ENCODE measurements around the gene FGD6.

Gene FGD6

DNA sequence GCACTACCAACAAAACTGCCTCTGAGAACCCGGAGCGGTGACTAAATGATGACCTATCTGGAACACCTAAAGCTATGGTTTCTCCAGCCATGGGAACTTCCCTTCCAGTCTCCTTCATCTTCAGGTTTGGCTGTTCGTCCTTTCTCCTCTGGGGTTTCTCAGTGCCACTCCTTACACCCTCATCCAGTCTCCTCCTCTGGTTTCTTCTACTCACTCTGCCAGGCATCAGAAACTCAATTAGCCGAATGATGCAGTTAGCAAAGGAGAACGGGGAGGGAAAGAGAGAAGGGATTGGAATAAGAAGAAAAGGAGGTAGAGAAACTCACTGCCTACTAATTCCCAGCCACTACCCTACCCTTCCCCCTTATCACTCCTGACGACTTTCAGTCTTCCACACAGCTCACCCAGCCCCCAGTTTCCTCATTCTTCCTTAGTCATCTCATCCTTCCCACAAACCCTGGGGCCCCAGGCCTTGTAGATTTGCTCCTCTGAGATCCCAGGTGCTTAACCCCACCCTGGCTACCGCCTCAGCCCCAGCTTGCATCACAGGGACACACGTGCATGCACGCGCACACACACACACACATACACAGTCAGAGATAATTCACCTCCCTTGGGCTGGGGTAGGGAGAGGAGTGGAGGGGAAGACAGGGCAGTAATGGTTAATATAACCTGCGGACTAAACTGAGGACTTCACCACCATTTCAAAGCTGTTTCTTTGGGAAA lies 13.0 kb downstream of the FGD6 start:
- no peak for DNase-seq

DNA sequence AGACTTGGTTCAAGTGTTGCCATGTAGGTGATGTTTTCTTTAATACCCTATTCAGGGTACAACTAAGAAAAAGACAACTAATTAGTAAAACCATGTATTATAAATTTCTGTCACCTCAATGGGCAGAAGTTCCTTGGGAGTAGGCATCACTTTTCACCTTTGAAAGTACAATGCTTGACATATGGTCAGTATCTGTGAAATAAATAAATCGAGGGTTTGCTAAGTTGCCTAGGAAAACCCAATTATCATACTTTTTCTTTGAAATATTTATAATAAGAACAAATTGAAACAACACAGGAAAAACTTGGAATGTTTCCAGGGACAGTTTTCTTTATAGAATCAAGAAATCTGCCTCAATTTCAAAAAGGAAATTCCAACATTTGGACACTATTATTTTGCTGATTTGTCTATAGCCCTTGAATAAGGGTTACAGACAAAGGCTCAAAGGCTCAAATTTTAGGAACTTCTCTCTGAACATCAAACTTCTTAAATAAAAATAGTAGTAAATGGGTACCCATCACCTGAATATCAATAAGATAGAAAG lies 13.7 kb downstream of the FGD6 start:
- no peak for DNase-seq

- DNase-seq = no peak
These were observed 14.4 kb downstream of the FGD6 start for GRCh38 chr12:95202691-95203486.

DNA sequence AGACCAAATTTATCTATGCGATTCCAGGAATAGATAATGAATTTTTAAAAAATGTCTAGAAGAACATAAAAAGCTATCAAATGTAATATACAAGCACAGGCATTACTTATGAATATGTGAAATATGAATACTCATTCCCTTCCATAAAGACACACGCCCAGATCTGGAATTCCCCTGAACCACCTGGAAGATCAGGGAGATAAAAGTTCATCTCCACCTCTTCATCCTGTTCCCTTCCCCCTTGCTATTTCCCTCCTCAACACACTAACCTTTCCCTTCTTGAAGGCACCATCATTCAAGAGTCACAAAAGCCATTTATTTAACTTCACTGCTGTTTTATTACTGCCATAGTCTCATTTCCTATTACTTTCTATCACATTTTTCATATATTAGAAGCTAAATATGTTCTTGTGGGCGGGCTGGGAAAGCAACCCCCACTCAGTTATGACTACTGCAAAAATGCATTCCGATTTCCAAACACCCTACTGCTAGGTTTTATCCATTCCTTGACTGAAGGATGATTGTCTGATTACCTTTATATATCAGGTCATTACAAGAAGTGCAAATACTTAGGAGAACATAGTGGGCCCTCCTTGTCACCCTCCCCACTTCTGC lies 16.1 kb downstream of the FGD6 start:
- peak in 1 of 2 experiments; percentile 22 for DNase-seq

GRCh38 chr12:95200128-95200894 lies 17.0 kb downstream of the FGD6 start:
- DNase-seq = no peak

DNA sequence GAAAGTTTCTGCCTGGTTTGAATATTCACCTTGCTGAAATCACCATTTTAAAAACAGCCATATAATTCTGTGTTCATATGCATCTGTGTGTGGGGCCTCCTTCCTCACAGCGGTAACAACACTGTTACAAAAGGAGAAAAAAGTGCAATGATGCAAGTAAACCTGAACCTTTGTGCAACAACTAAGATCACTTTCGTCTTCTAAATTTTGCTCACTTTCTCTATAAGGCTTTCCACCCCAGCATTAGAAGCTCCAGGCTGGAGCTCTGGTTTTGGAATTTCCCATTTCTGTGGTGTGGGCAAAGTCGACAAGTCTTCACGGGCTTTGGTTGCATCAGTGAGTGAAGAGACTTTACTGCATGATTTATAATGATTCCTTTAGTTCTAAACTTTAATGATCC lies 18.4 kb downstream of the FGD6 start:
- DNase-seq = no peak

DNA sequence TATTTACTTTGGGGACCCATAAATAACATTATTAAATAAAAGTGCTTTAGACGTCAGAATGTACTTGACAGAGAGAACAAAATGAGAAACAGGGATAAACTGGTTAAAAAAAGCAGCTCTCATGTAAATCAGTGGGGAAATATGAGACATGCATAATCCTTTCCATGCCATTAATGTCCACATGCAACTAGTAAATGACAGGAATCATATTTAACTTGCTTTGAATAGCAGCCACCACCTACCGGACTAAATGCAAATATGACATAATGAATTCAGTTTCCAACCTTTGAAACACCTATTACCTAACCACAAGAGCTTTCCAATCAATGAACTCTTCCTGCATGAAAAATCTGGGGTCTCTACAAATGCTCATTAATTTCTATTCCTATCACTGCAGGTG lies 19.6 kb downstream of the FGD6 start:
- peak; percentile 95 to 96 for DNase-seq

DNA sequence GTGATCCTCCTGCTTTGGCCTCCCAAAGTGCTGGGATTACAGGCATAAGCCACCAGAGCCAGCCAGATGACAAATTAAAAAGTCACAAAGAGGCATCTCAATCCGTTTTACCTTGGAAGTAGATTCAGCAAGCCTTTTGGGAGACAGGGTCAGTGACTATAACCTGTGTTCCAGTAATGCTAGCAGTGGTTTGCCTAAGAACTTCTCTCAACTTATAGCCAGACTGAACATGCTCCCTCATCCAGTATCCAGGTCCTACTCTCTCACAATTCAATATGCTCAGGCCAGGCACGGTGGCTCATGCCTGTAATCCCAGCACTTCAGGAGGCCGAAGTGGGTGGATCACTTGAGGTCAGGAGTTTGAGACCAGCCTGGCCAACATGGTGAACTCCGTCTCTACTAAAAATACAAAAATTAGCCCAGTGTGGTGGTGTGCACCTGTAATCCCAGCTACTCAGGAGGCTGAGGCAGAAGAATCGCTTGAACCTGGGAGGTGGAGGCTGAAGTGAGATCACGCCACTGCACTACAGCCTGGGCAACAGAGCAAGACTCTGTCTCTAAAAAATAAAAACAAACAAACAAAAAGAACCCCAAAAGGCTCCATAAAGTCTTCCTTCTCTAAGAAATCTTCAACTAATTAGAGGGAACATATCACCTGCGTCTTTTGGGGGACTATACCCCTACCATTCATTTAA lies 20.2 kb downstream of the FGD6 start:
- DNase-seq = peak in 1 of 2 experiments; percentile 12

GRCh38 chr12:95195122-95195521 lies 22.1 kb downstream of the FGD6 start:
- DNase-seq = no peak

GRCh38 chr12:95193139-95193538 lies 24.1 kb downstream of the FGD6 start:
- no peak for DNase-seq

GRCh38 chr12:95192271-95192670 lies 25.0 kb downstream of the FGD6 start:
- no peak for DNase-seq

DNA sequence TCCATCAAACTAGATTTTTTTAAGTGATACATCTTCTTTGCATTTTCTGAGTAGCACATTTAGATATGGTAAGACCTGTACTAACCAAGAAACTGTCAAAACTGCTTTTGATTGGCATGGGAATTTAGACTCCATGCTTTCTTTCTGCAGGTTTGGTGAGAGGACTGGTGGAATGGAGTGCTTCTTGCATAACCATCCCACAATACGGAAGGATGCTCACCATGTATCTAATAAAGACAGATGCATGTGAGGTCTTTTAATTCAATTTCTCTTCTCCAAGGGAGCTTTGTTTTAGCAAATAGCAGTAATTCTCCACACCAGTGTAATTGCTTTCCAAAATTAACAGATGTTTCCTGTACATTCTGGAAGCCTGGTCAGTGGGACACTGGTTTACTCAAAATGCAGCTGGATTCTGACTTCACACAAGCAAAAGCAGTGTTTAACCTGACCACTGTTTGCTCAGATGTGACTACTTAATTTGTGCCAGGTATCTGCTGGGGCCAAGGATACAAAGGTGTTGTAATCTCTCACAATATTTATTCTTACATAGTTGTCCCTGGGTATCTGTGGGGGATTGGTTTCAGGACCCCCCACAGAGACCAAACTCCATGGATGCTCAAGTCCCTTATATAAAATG lies 26.1 kb downstream of the FGD6 start:
- no peak for DNase-seq

DNA sequence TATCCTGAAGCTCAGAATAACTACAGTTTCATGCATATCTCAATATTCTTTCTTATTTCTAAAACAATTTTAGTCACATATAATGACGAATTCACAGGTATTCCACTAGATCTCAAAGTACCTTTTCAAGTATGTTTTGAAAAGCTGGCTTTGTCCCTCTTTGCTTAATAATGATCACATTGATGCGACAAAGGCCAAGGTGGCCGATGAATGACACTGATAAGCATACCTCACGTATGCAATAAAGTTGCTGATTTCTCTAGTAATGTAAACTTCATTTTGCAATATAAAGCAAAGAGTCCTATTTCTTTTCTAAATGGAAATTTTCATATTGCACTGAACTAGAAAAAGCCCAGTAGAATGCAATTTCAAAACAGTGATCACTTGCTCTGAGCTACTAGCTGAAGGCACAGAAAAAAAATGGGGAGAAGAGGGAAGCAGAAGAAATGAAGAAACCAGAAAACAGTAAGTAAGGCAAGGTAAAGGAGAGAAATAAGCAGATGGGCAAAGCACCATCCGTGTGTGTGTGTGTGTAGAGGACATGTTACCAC lies 29.3 kb downstream of the FGD6 start:
- DNase-seq = no peak

DNA sequence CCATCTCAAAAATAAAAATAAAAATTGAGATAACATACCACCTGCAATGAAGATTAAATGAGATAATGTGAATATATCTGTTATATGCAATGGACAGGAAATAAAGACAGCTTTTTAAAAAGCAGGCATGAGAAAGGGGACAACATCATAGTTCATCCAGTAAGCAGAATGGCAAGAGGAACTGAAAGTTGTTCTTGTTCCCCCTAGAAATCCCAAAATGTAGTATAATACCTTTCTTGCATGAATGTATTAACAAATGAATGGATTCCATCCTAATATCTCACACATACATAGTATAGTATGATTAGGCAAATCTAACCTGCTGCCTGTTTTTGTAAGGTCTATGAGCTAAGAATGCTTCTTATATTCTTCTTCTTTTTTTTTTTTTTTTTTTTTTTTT lies 31.4 kb downstream of the FGD6 start:
- no peak for DNase-seq

- no peak for DNase-seq
These were observed 32.2 kb downstream of the FGD6 start for GRCh38 chr12:95185072-95185471.

GRCh38 chr12:95184121-95184520 lies 33.1 kb downstream of the FGD6 start:
- DNase-seq = no peak

DNA sequence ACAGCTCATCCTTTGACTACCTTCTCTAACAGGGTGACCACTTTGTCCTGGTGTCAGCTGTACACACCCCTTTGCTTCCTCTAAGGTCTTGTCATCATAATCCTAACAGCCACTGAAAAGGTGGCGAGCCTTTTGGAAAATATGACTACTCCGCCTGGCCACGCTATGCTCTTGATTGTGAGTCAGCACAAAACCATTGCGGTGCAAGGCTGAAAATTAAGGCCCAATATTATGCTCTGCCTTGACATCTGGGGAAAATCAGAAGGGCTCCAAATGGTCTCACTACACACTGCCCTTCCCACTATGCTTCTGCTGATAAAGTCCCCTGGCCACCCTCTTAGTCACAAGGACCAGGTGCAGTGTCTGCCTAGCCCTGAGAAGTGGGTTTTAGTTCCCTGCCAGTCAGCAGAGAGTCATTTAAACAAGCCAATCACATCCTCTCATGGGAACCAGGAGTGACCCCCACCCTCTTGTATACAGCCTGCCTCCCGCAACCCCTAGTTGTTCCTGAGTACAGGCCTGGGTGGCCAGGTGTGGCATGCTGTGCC lies 34.3 kb downstream of the FGD6 start:
- no peak for DNase-seq

- no peak for DNase-seq
These were observed 36.2 kb downstream of the FGD6 start for GRCh38 chr12:95181103-95181502.

GRCh38 chr12:95179011-95179410 lies 38.3 kb downstream of the FGD6 start:
- no peak for DNase-seq

DNA sequence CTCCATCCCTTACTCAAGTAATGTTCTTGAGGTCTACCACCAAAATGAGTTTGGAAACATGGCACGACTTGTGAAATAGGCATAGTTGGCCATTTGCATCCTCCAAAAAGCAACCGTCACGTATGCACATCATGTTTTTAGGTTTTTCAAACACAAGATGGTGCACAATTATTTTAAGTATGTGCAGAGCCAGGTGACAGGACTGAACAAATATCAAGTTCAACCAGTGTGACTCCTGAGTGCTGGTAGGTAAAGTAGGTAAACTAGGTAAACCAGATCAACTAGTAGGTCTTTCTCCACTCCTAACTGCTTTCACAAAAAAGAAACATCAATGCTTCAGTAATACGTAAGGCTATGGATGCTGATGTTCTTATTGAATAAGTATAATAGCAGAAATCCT lies 39.1 kb downstream of the FGD6 start:
- DNase-seq = no peak

GRCh38 chr12:95177201-95177768 lies 40.0 kb downstream of the FGD6 start:
- DNase-seq = no peak

Measured in NCI-H526 (cell line).